ENCODE data around the gene RPS6KB2.

DNA sequence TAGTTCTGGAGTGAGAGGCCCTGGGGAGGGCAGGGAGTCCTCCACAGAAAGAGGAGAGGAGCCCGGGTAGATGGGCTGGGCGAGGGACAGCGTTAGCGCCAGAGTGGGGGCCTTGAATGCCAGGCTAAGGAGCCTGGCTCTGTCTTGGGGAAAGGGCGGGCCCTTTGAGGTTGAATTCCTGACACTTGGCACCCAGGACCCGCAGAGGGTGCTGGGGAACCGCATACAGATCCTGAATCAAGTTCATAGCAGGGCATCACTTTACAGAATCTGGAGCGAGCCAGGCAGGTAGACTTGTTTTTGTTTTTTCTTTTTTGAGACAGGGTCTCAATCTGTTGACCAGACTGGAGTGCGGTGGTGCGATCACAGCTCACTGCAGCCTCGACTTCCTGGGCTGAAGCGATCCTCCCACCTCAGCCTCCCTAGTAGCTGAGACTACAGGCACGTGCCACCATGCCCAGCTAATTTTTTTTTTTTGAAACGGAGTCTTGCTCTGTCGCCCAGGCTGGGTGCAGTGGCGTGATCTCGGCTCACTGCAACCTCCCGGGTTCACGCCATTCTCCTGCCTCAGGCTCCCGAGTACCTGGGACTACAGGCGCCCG lies 6.8 kb upstream of the RPS6KB2 start:
- TF ChIP-seq, protein P1, sequence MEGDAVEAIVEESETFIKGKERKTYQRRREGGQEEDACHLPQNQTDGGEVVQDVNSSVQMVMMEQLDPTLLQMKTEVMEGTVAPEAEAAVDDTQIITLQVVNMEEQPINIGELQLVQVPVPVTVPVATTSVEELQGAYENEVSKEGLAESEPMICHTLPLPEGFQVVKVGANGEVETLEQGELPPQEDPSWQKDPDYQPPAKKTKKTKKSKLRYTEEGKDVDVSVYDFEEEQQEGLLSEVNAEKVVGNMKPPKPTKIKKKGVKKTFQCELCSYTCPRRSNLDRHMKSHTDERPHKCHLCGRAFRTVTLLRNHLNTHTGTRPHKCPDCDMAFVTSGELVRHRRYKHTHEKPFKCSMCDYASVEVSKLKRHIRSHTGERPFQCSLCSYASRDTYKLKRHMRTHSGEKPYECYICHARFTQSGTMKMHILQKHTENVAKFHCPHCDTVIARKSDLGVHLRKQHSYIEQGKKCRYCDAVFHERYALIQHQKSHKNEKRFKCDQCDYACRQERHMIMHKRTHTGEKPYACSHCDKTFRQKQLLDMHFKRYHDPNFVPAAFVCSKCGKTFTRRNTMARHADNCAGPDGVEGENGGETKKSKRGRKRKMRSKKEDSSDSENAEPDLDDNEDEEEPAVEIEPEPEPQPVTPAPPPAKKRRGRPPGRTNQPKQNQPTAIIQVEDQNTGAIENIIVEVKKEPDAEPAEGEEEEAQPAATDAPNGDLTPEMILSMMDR (IDR thresholded peaks at IDR 0.05; ENCODE audit: poor library complexity): no peak
- TF ChIP-seq EZH2phosphoT487 (IDR thresholded peaks at IDR 0.05; ENCODE audit: low read depth, severe bottlenecking, unreplicated experiment): no peak
- no peak for TF ChIP-seq EZH2 (IDR thresholded peaks at IDR 0.05; ENCODE audit: borderline replicate concordance)
